BLaER1 (cell line): ENCODE data around the gene LAMB2.

Source experiments
- H3K27ac ChIP-seq: shearing (Covaris generic); formaldehyde crosslinking; 2 replicates; pipeline ENCODE4 v1.8.1; 2022
- H3K27me3 ChIP-seq: shearing (Covaris generic); formaldehyde crosslinking; 2 replicates; pipeline ENCODE4 v1.8.1; 2022
- H3K36me3 ChIP-seq: shearing (Covaris generic); formaldehyde crosslinking; 2 replicates; pipeline ENCODE4 v1.8.1; 2022
- H3K4me1 ChIP-seq: shearing (Covaris generic); formaldehyde crosslinking; 2 replicates; pipeline ENCODE4 v1.8.1; 2022
- H3K4me2 ChIP-seq: shearing (Covaris generic); formaldehyde crosslinking; 2 replicates; pipeline ENCODE4 v1.8.1; 2022
- H3K4me3 ChIP-seq: shearing (Covaris generic); formaldehyde crosslinking; 2 replicates; pipeline ENCODE4 v1.8.1; 2022
- H3K9ac ChIP-seq: shearing (Covaris generic); formaldehyde crosslinking; 2 replicates; pipeline ENCODE4 v1.8.1; 2022
- H3K9me3 ChIP-seq: shearing (Covaris generic); formaldehyde crosslinking; 2 replicates; pipeline ENCODE4 v1.8.1; 2022
- H4K20me1 ChIP-seq: shearing (Covaris generic); formaldehyde crosslinking; 2 replicates; pipeline ENCODE4 v1.8.1; 2022
- Cebpa-rat ChIP-seq: shearing (Covaris generic); IDR thresholded peaks from 2 replicates; pipeline ENCODE4 v1.8.1; 2022

Gene LAMB2

GRCh38 chr3:49122451-49122850 is 10.4 kb downstream of the LAMB2 start:
- Histone ChIP-seq H3K4me2 (no peak overlapping the region), H3K4me3 (no peak overlapping the region), H3K4me1 (peaks cover 25% of the 10 kb centered on the region), H4K20me1 (peaks cover 14% of the 10 kb centered on the region; the same call in 1 of the 2 replicates), H3K9ac (no peak overlapping the region), H3K27ac (no peak overlapping the region), H3K27me3 (no peaks in the 10 kb centered on the region), H3K9me3 (no peaks in the 10 kb centered on the region), H3K36me3 (peaks cover 18% of the 10 kb centered on the region)
- TF ChIP-seq Cebpa-rat, result no peak

DNA sequence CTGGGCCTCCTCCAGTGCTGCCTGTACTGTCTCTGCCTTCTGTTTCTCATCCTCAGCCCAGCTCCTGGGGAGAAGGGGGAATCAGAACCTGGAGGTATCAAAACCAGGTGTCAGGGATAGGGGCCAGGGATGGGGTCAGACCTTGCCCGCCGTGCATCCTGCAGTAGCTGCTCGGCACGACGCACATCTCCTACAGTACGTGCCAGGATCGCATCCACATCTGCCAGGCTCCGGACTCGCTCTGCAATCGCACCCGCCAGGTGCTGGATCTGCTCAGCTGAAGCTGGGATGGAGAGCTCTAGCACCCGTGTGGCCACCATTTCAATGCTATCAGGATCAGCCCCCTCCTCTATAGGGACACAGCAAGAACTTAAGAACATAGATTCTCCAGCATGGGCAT is 10.8 kb downstream of the LAMB2 start:
- no peaks in the 10 kb centered on the region for H3K9me3 ChIP-seq
- peaks cover 25% of the 10 kb centered on the region for H3K4me1 ChIP-seq
- TF ChIP-seq Cebpa-rat, result no peak
- no peak overlapping the region for H3K4me3 ChIP-seq
- peak overlapping the region; percentile 97; the same call in 1 of the 2 replicates for H3K27ac ChIP-seq
- H3K9ac ChIP-seq, result no peak overlapping the region
- no peaks in the 10 kb centered on the region for H3K27me3 ChIP-seq
- H4K20me1 ChIP-seq, result peaks cover 14% of the 10 kb centered on the region; the same call in 1 of the 2 replicates
- H3K4me2 ChIP-seq, result no peak overlapping the region
- peaks cover 22% of the 10 kb centered on the region for H3K36me3 ChIP-seq

GRCh38 chr3:49121132-49121736 is 11.6 kb downstream of the LAMB2 start:
- no peaks in the 10 kb centered on the region for H3K9me3 ChIP-seq
- H3K36me3 ChIP-seq, result peaks cover 30% of the 10 kb centered on the region
- H3K9ac ChIP-seq, result peak overlapping the region; percentile 53; the same call in 1 of the 2 replicates
- peaks cover 25% of the 10 kb centered on the region for H3K4me1 ChIP-seq
- TF ChIP-seq Cebpa-rat, result no peak
- peak overlapping the region; percentile 97 for H3K27ac ChIP-seq
- peaks cover 14% of the 10 kb centered on the region; the same call in 1 of the 2 replicates for H4K20me1 ChIP-seq
- H3K27me3 ChIP-seq, result no peaks in the 10 kb centered on the region
- H3K4me3 ChIP-seq, result peak overlapping the region; percentile 100
- peak overlapping the region; percentile 99 for H3K4me2 ChIP-seq

- Histone ChIP-seq H3K36me3 (peaks cover 37% of the 10 kb centered on the region), H3K9me3 (no peaks in the 10 kb centered on the region), H3K9ac (peak within 1 kb of the TSS; percentile 99), H3K4me2 (peak within 1 kb of the TSS; percentile 99), H3K27me3 (no peaks in the 10 kb centered on the region), H3K4me1 (peaks cover 25% of the 10 kb centered on the region), H3K4me3 (peak within 1 kb of the TSS; percentile 100), H3K27ac (peak within 1 kb of the TSS; percentile 97), H4K20me1 (peaks cover 14% of the 10 kb centered on the region; the same call in 1 of the 2 replicates)
- no peak for TF ChIP-seq Cebpa-rat
These were observed 12.3 kb downstream of the LAMB2 start, which contains the start of gene USP19 for GRCh38 chr3:49120438-49121131. USP19 (minus strand) TSS chr3:49120823; CDS start chr3:49119145, 1,678 bp downstream.

GRCh38 chr3:49120096-49120437 is 12.8 kb downstream of the LAMB2 start:
- H3K9me3 ChIP-seq, result no peaks in the 10 kb centered on the region
- peaks cover 42% of the 10 kb centered on the region for H3K36me3 ChIP-seq
- peak overlapping the region; percentile 99 for H3K4me2 ChIP-seq
- peak overlapping the region; percentile 100 for H3K4me3 ChIP-seq
- H4K20me1 ChIP-seq, result peaks cover 14% of the 10 kb centered on the region; the same call in 1 of the 2 replicates
- TF ChIP-seq Cebpa-rat, result no peak
- H3K27me3 ChIP-seq, result no peaks in the 10 kb centered on the region
- H3K27ac ChIP-seq, result peak overlapping the region; percentile 97
- peaks cover 25% of the 10 kb centered on the region for H3K4me1 ChIP-seq
- H3K9ac ChIP-seq, result peak overlapping the region; percentile 99

GRCh38 chr3:49119439-49119838 is 13.4 kb downstream of the LAMB2 start:
- peaks cover 48% of the 10 kb centered on the region for H3K36me3 ChIP-seq
- peaks cover 14% of the 10 kb centered on the region; the same call in 1 of the 2 replicates for H4K20me1 ChIP-seq
- no peaks in the 10 kb centered on the region for H3K9me3 ChIP-seq
- peak overlapping the region; percentile 99 for H3K4me2 ChIP-seq
- H3K9ac ChIP-seq, result peak overlapping the region; percentile 99
- H3K4me3 ChIP-seq, result peak overlapping the region; percentile 100
- peaks cover 25% of the 10 kb centered on the region for H3K4me1 ChIP-seq
- H3K27me3 ChIP-seq, result no peaks in the 10 kb centered on the region
- TF ChIP-seq Cebpa-rat, result no peak
- H3K27ac ChIP-seq, result peak overlapping the region; percentile 97

DNA sequence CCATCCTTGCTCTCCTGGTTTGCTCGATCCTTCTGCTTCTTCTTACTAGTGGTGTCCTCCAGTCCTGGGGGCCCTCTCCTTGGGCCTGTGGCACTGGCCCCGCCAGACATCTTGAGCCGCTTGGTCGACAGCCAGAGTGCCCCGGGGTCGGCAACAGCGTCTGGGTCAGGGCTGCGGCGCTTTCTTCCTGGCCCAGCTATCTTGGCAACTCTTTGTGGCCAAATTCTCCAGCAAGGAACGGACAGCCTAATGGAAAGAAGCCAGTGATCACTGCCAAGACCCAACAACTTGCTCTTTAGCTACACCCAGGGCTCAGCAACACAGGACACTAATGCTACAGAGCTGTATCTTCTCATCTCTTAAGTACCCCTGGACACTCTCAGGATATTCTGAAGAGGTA is 13.8 kb downstream of the LAMB2 start:
- H3K4me1 ChIP-seq, result peaks cover 25% of the 10 kb centered on the region
- peaks cover 52% of the 10 kb centered on the region for H3K36me3 ChIP-seq
- H3K27me3 ChIP-seq, result no peaks in the 10 kb centered on the region
- no peak for TF ChIP-seq Cebpa-rat
- peak overlapping the region; percentile 100 for H3K4me3 ChIP-seq
- H3K27ac ChIP-seq, result peak overlapping the region; percentile 97
- H3K9me3 ChIP-seq, result no peaks in the 10 kb centered on the region
- peak overlapping the region; percentile 99 for H3K4me2 ChIP-seq
- peaks cover 14% of the 10 kb centered on the region; the same call in 1 of the 2 replicates for H4K20me1 ChIP-seq
- H3K9ac ChIP-seq, result peak overlapping the region; percentile 99

GRCh38 chr3:49112262-49112661 is 20.6 kb downstream of the LAMB2 start:
- Histone ChIP-seq H3K27me3 (no peaks in the 10 kb centered on the region), H3K4me3 (no peak overlapping the region), H3K27ac (no peak overlapping the region), H3K9me3 (no peaks in the 10 kb centered on the region), H3K9ac (no peak overlapping the region), H3K36me3 (peaks cover 100% of the 10 kb centered on the region), H3K4me2 (no peak overlapping the region), H3K4me1 (no peaks in the 10 kb centered on the region), H4K20me1 (no peaks in the 10 kb centered on the region; the same call in 1 of the 2 replicates)
- TF ChIP-seq Cebpa-rat, result no peak

DNA sequence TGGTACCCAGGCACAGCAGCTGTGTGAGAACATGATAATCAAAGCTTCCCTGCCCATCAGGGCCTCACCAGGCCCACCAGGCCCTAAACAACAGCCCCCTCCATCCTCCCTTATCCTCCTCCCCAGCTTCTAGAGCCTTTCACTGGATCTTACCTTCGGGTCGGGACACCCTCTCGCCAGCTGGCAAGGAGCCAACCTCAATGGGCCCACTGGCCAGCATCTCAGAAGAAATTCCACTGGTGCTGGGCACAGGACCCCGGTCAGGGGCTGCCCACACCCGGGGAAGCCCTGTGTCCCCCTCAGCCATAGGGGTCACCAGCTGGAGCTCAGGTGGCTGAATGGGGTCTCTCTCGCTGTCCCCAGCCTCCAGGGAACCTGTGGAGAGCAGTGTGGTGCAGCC is 21.5 kb downstream of the LAMB2 start:
- Histone ChIP-seq H3K9ac (no peak overlapping the region), H3K4me2 (no peak overlapping the region), H4K20me1 (no peaks in the 10 kb centered on the region), H3K9me3 (no peaks in the 10 kb centered on the region), H3K36me3 (peaks cover 100% of the 10 kb centered on the region), H3K4me3 (no peak overlapping the region), H3K4me1 (peaks cover 1% of the 10 kb centered on the region; the same call in 1 of the 2 replicates), H3K27ac (no peak overlapping the region), H3K27me3 (no peaks in the 10 kb centered on the region)
- no peak for TF ChIP-seq Cebpa-rat

DNA sequence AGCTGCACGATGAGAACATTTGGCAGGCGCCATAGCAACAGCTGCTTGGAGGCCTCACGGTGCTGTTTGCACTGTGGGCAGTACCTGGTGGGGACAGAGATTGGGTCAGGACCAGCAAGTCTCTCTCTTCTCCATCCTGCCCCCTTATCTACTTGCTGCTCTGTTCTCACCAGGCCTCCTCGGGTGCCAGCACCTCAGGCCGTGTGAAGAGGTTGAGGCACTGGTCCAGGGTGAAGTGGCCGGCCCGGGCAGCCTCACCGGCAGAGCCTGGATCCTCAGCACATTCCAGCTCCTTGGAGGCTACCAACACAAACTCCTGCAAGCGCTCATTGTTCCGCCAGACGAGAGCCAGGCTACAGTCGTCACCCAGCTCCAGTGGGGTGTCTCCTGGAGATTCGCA is 22.1 kb downstream of the LAMB2 start:
- H3K36me3 ChIP-seq, result peaks cover 98% of the 10 kb centered on the region
- H3K4me1 ChIP-seq, result peaks cover 7% of the 10 kb centered on the region
- H4K20me1 ChIP-seq, result no peaks in the 10 kb centered on the region
- H3K27me3 ChIP-seq, result no peaks in the 10 kb centered on the region
- H3K9me3 ChIP-seq, result no peaks in the 10 kb centered on the region
- H3K9ac ChIP-seq, result no peak overlapping the region
- no peak for TF ChIP-seq Cebpa-rat
- no peak overlapping the region for H3K4me2 ChIP-seq
- no peak overlapping the region for H3K27ac ChIP-seq
- no peak overlapping the region for H3K4me3 ChIP-seq
